Measurements from ENCODE around the gene COL17A1. TPM values are rescaled to one million over a fixed set of nuclear protein-coding genes. Genes with fewer than 3 reads are reported as not detected.

Gene COL17A1
- total RNA-seq, 3 donors from 2014 or later (not counting 1 experiment from before 2014, with no cell fraction given) = not detected

- intact Hi-C loops (cut with micrococcal nuclease) = no loop called here
- Mint-ChIP-seq H3K9me3 (no peaks in the 10 kb centered on the region), H3K27me3 (ENCODE audit: low read depth in 2 of 2) (peaks cover 0 to 2% of the 10 kb centered on the region in 2 donors), H3K27ac (no peak overlapping the region), H3K4me3 (no peak overlapping the region), H3K36me3 (no peaks in the 10 kb centered on the region), H3K4me1 (no peaks in the 10 kb centered on the region)
- H3K36me3 ChIP-seq (ENCODE audit: control insufficient read depth, insufficient read depth, low read length) = no peaks in the 10 kb centered on the region
- H3K27ac ChIP-seq (ENCODE audit: low read length) = no peak overlapping the region
- H3K4me3 ChIP-seq (ENCODE audit: low read length) = no peak overlapping the region
- TF ChIP-seq CTCF (IDR thresholded peaks at IDR 0.05) = no peak
- 92% methylated on average over 5 of the region's 5 CpGs for WGBS (ENCODE audit: insufficient coverage)
- H3K9me3 ChIP-seq (ENCODE audit: control insufficient read depth, insufficient read depth, low read length) = no peaks in the 10 kb centered on the region
- ATAC-seq (no peak), DNase-seq (no peak)
- no peaks in the 10 kb centered on the region for H3K4me1 ChIP-seq (ENCODE audit: control insufficient read depth, insufficient read depth, low read length)
- H3K27me3 ChIP-seq (ENCODE audit: control insufficient read depth, insufficient read depth, low read length) = no peaks in the 10 kb centered on the region
These were observed 8.0 kb downstream of the COL17A1 start for GRCh38 chr10:104077663-104078151.

GRCh38 chr10:104077247-104077646, 8.4 kb downstream of the COL17A1 start:
- DNase-seq (no peak), ATAC-seq (no peak)
- Mint-ChIP-seq H3K27ac (no peak overlapping the region), H3K4me3 (no peak overlapping the region), H3K4me1 (no peaks in the 10 kb centered on the region), H3K27me3 (ENCODE audit: low read depth in 2 of 2) (peaks cover 0 to 2% of the 10 kb centered on the region in 2 donors), H3K9me3 (no peaks in the 10 kb centered on the region), H3K36me3 (no peaks in the 10 kb centered on the region)
- Histone ChIP-seq H3K9me3 (ENCODE audit: control insufficient read depth, insufficient read depth, low read length) (no peaks in the 10 kb centered on the region), H3K4me3 (ENCODE audit: low read length) (no peak overlapping the region), H3K4me1 (ENCODE audit: control insufficient read depth, insufficient read depth, low read length) (no peaks in the 10 kb centered on the region), H3K27me3 (ENCODE audit: control insufficient read depth, insufficient read depth, low read length) (no peaks in the 10 kb centered on the region), H3K27ac (ENCODE audit: low read length) (no peak overlapping the region), H3K36me3 (ENCODE audit: control insufficient read depth, insufficient read depth, low read length) (no peaks in the 10 kb centered on the region)
- 90% methylated on average over 3 of the region's 3 CpGs for WGBS (ENCODE audit: insufficient coverage)
- no peak for TF ChIP-seq CTCF (IDR thresholded peaks at IDR 0.05)
- intact Hi-C loops (cut with micrococcal nuclease) = no loop called here

- intact Hi-C loops (cut with micrococcal nuclease) = no loop called here
- Mint-ChIP-seq H3K4me3 (no peak overlapping the region), H3K4me1 (no peaks in the 10 kb centered on the region), H3K36me3 (no peaks in the 10 kb centered on the region), H3K9me3 (no peaks in the 10 kb centered on the region), H3K27ac (no peak overlapping the region), H3K27me3 (ENCODE audit: low read depth in 2 of 2) (peaks cover 0 to 2% of the 10 kb centered on the region in 2 donors)
- ATAC-seq (no peak), DNase-seq (no peak)
- H3K27me3 ChIP-seq (ENCODE audit: control insufficient read depth, insufficient read depth, low read length) = no peaks in the 10 kb centered on the region
- WGBS (ENCODE audit: insufficient coverage) = 46% methylated on average over 2 of the region's 3 CpGs
- H3K4me3 ChIP-seq (ENCODE audit: low read length) = no peak overlapping the region
- no peaks in the 10 kb centered on the region for H3K36me3 ChIP-seq (ENCODE audit: control insufficient read depth, insufficient read depth, low read length)
- no peaks in the 10 kb centered on the region for H3K4me1 ChIP-seq (ENCODE audit: control insufficient read depth, insufficient read depth, low read length)
- no peaks in the 10 kb centered on the region for H3K9me3 ChIP-seq (ENCODE audit: control insufficient read depth, insufficient read depth, low read length)
- no peak overlapping the region for H3K27ac ChIP-seq (ENCODE audit: low read length)
- TF ChIP-seq CTCF (IDR thresholded peaks at IDR 0.05) = no peak
These were observed 8.9 kb downstream of the COL17A1 start for GRCh38 chr10:104076743-104077160.

GRCh38 chr10:104074505-104074904, 11.2 kb downstream of the COL17A1 start:
- H3K27ac Mint-ChIP-seq = no peak overlapping the region
- H3K4me1 ChIP-seq (ENCODE audit: control insufficient read depth, insufficient read depth, low read length) = no peaks in the 10 kb centered on the region
- no peaks in the 10 kb centered on the region for H3K4me1 Mint-ChIP-seq
- no peak overlapping the region for H3K4me3 Mint-ChIP-seq
- H3K9me3 Mint-ChIP-seq = no peaks in the 10 kb centered on the region
- DNase-seq (no peak), ATAC-seq (no peak)
- WGBS (ENCODE audit: insufficient coverage) = 80% methylated on average over 6 of the region's 6 CpGs
- no peaks in the 10 kb centered on the region for H3K36me3 ChIP-seq (ENCODE audit: control insufficient read depth, insufficient read depth, low read length)
- H3K36me3 Mint-ChIP-seq = no peaks in the 10 kb centered on the region
- no peaks in the 10 kb centered on the region for H3K27me3 ChIP-seq (ENCODE audit: control insufficient read depth, insufficient read depth, low read length)
- no peak overlapping the region for H3K27ac ChIP-seq (ENCODE audit: low read length)
- H3K27me3 Mint-ChIP-seq (ENCODE audit: low read depth in 2 of 2) = peaks cover 0 to 2% of the 10 kb centered on the region in 2 donors
- TF ChIP-seq CTCF (IDR thresholded peaks at IDR 0.05) = no peak
- intact Hi-C loops (cut with micrococcal nuclease) = no loop called here
- H3K4me3 ChIP-seq (ENCODE audit: low read length) = no peak overlapping the region
- H3K9me3 ChIP-seq (ENCODE audit: control insufficient read depth, insufficient read depth, low read length) = no peaks in the 10 kb centered on the region

Measured in natural killer cell (primary cell).